ENCODE results near the gene NDUFAF8. TPM values are rescaled to one million over a fixed set of nuclear protein-coding genes. Genes with fewer than 3 reads are reported as not detected.

Gene NDUFAF8
- total RNA-seq, 4 donors from 2014 or later, result 17.8 to 39.4 (median 25.9) TPM

DNA sequence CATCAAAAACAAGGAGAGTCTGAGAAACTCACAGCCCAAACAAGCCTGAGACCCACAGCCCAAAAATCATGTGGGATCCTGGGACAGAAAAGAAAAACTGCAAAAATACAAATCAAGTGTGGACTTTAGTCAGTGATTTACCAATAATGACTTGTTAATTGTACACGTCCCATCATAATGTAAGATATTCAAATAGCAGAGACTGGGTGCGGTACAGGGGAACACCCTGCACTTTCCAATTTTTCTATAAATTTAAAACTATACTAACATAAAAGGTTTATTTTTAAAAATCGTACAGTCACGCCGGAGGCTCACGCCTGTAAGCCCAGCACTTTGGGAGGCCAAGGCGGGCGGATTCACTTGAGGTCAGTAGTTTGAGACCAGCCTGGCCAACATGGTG is 25.1 kb upstream of the NDUFAF8 start:
- H3K4me3 ChIP-seq, result no peak overlapping the region

DNA sequence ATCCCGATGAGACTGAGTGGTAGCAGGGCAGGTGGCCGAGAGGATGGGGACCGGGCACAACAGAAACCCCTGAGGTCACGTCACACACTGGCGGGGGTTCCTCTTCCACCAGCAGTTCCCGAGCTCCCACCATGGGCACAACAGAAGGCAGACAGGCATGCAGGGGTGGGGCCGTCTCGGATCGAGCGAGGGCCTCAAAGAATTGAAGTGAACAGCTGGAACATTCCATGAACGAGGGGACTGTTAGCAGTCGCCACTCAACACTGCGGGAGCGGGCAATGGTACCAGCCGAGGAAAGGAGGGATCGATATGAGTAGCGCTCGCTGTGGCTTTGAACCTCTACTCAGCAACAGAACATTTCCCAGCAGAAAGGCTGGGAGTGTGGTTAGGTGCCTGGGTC is 21.6 kb upstream of the NDUFAF8 start:
- DNase-seq (ENCODE audit: low spot score in 2 of 2), result no peak
- no peaks in the 10 kb centered on the region for H3K27me3 ChIP-seq
- no peak overlapping the region for H3K27ac ChIP-seq
- no peak overlapping the region for H3K4me3 ChIP-seq
- WGBS, result 88% methylated on average over 18 of the region's 18 CpGs
- no peaks in the 10 kb centered on the region for H3K9me3 ChIP-seq
- H3K4me1 ChIP-seq, result peaks cover 14% of the 10 kb centered on the region
- TF ChIP-seq POLR2AphosphoS5 (IDR thresholded peaks at IDR 0.05), result no peak
- H3K36me3 ChIP-seq, result peaks cover 5% of the 10 kb centered on the region

More for the DNA sequence above, 25.1 kb upstream of the NDUFAF8 start:
- H3K9me3 ChIP-seq, result no peaks in the 10 kb centered on the region
- no peaks in the 10 kb centered on the region for H3K27me3 ChIP-seq
- no peak for TF ChIP-seq EP300 (IDR thresholded peaks at IDR 0.05)
- TF ChIP-seq POLR2AphosphoS5 (IDR thresholded peaks at IDR 0.05), result no peak
- TF ChIP-seq POLR2A (IDR thresholded peaks at IDR 0.05), result no peak
- TF ChIP-seq, protein P1, sequence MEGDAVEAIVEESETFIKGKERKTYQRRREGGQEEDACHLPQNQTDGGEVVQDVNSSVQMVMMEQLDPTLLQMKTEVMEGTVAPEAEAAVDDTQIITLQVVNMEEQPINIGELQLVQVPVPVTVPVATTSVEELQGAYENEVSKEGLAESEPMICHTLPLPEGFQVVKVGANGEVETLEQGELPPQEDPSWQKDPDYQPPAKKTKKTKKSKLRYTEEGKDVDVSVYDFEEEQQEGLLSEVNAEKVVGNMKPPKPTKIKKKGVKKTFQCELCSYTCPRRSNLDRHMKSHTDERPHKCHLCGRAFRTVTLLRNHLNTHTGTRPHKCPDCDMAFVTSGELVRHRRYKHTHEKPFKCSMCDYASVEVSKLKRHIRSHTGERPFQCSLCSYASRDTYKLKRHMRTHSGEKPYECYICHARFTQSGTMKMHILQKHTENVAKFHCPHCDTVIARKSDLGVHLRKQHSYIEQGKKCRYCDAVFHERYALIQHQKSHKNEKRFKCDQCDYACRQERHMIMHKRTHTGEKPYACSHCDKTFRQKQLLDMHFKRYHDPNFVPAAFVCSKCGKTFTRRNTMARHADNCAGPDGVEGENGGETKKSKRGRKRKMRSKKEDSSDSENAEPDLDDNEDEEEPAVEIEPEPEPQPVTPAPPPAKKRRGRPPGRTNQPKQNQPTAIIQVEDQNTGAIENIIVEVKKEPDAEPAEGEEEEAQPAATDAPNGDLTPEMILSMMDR (IDR thresholded peaks at IDR 0.05), result no peak
- H3K4me1 ChIP-seq, result no peaks in the 10 kb centered on the region
- no peak overlapping the region for H3K27ac ChIP-seq
- no peak for DNase-seq (ENCODE audit: low spot score in 2 of 2)
- 94% methylated on average over 8 of the region's 8 CpGs for WGBS
- peaks cover 5% of the 10 kb centered on the region for H3K36me3 ChIP-seq

DNA sequence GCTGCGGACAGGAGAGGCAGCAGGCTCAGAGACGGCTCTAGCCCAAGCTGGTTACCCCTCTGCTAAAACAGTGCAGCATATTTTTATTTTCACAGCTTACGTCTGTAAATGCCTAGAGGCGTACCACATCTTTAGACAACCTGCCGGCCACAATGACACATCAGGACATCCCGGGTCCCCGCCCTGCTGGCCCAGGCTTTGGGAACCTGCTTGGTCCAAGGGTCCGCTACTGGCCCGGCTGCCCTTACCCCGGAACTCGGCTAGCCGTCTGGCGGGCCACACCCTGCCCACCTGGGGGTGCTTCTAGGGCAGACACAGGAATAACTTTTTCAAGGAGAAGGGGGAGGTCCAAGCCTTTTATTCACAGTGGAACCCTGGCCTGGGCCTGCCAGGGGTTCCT is 20.7 kb upstream of the NDUFAF8 start:
- no peak for DNase-seq (ENCODE audit: low spot score in 2 of 2)
- H3K36me3 ChIP-seq, result peaks cover 5% of the 10 kb centered on the region
- TF ChIP-seq EP300 (IDR thresholded peaks at IDR 0.05), result no peak
- no peak for TF ChIP-seq POLR2AphosphoS5 (IDR thresholded peaks at IDR 0.05)
- no peak for TF ChIP-seq POLR2A (IDR thresholded peaks at IDR 0.05)
- TF ChIP-seq, protein P1 (IDR thresholded peaks at IDR 0.05), result no peak
- 96% methylated on average over 5 of the region's 13 CpGs for WGBS
- H3K4me1 ChIP-seq, result peaks cover 19% of the 10 kb centered on the region
- H3K27me3 ChIP-seq, result no peaks in the 10 kb centered on the region
- H3K4me3 ChIP-seq, result no peak overlapping the region
- no peak overlapping the region for H3K27ac ChIP-seq
- no peaks in the 10 kb centered on the region for H3K9me3 ChIP-seq

DNA sequence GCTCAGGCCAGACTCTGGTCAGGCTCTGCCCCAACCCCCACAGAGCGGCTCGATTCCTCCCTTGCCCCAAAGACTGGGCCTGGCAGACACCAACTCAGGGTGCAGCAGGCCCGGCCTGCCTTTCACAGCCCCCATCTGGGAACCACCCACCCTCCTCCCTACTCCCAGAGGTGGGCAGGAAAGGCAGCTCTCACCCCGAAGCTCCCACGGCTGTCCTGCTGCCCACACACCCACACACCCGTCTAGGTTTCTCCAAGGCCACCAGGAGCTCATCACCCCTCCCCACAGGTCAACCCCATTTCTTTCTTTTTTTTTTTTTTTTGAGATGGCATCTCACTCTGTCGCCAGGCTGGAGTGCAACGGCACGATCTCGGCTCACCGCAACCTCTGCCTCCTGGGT is 20.1 kb upstream of the NDUFAF8 start:
- no peak for DNase-seq (ENCODE audit: low spot score in 2 of 2)
- no peak overlapping the region for H3K4me3 ChIP-seq
- H3K36me3 ChIP-seq, result peaks cover 5% of the 10 kb centered on the region
- 97% methylated on average over 11 of the region's 11 CpGs for WGBS
- H3K9me3 ChIP-seq, result no peaks in the 10 kb centered on the region
- no peak overlapping the region for H3K27ac ChIP-seq
- peaks cover 23% of the 10 kb centered on the region for H3K4me1 ChIP-seq
- TF ChIP-seq POLR2A (IDR thresholded peaks at IDR 0.05) (no peak), EP300 (IDR thresholded peaks at IDR 0.05) (no peak), POLR2AphosphoS5 (IDR thresholded peaks at IDR 0.05) (no peak)
- TF ChIP-seq, protein P1 (IDR thresholded peaks at IDR 0.05), result no peak
- H3K27me3 ChIP-seq, result no peaks in the 10 kb centered on the region

DNA sequence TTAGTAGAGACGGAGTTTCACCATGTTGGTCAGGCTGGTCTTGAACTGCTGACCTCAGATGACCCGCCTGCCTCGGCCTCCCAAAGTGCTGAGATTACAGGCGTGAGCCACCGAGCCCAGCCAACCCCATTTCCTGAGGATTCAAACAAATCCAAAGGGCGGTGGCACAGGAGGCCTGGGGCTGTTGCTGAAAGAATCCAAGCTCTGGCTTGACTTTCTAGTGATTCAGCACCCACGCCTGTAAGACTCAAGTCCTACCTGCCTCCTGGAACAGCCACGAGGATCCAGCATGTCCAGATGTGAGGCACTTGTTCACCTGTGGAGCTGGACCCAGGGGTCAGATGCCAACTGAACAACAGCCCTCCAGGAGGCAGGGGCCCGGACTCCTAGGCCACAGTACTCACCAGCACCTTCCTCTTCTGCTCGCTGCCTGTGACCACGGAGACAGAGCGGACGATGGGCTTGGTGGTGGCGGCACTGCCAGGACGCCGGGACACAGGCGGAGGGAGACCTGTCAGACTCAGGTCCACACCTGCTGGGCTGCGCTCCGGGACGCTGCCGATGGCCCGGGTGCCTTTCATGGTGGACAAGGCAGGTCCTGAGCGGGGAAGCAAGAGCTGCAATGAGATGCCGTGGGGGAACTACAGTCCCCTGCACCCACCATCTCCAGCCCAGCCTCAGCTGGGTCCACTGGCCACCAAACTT is 19.5 kb upstream of the NDUFAF8 start:
- no peaks in the 10 kb centered on the region for H3K9me3 ChIP-seq
- 68% methylated on average over 8 of the region's 24 CpGs for WGBS
- DNase-seq (ENCODE audit: low spot score in 2 of 2), result no peak
- TF ChIP-seq EP300 (IDR thresholded peaks at IDR 0.05) (no peak), POLR2AphosphoS5 (IDR thresholded peaks at IDR 0.05) (no peak)
- peaks cover 5% of the 10 kb centered on the region for H3K36me3 ChIP-seq
- no peak overlapping the region for H3K4me3 ChIP-seq
- peaks cover 23% of the 10 kb centered on the region for H3K4me1 ChIP-seq
- no peak overlapping the region for H3K27ac ChIP-seq
- H3K27me3 ChIP-seq, result no peaks in the 10 kb centered on the region

DNA sequence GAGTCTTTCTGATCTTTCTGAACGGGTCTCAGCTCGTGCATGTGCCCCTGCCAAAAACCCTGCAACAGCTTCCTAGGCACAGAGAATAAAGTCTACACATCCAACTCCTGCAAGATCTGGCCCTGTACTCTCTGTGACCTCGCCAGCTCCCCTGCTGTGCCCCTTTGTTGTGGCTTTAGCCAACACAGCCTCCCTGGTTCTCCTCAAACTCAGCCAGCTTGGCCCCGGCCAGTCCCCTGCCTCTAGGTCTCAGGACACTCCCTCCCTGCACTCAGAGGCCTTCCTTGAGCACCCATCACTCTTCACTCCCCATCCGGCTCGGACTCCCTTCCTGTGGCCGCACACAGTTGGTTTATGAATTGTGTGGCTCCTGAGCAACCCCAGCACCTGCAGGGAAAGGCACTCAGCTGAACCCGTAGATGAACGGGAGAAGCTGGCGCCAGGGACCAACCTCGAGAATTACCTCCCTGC is 17.7 kb upstream of the NDUFAF8 start:
- DNase-seq (ENCODE audit: low spot score in 2 of 2), result no peak
- Histone ChIP-seq H3K27ac (no peak overlapping the region), H3K9me3 (no peaks in the 10 kb centered on the region), H3K36me3 (peaks cover 5% of the 10 kb centered on the region), H3K4me3 (peak overlapping the region; percentile 64), H3K4me1 (peaks cover 23% of the 10 kb centered on the region), H3K27me3 (no peaks in the 10 kb centered on the region)
- TF ChIP-seq, protein P1 (IDR thresholded peaks at IDR 0.05), result no peak
- TF ChIP-seq POLR2A (IDR thresholded peaks at IDR 0.05), result no peak
- TF ChIP-seq EP300 (IDR thresholded peaks at IDR 0.05), result no peak
- TF ChIP-seq POLR2AphosphoS5 (IDR thresholded peaks at IDR 0.05), result no peak
- 62% methylated on average over 9 of the region's 11 CpGs for WGBS
